Small intestine (tissue), 7 donors: ENCODE results near the gene RPA3. TPM values are rescaled to one million over a fixed set of nuclear protein-coding genes. Genes with fewer than 3 reads are reported as not detected.

Experiments
- DNase-seq, 2 donors: peaks; one replicate each; pipeline versions ENCODE4 v3.0.0 to v3.0.0-alpha.2; 2013
- FAIRE-seq: peaks from 2 replicates; lab custom pipeline; 2012; peaks lifted over from hg19 to GRCh38; lab: Jason Lieb, UNC
- H3K27ac ChIP-seq, 3 donors: one replicate each; pipeline ENCODE4 v1.5.1; 2013; ENCODE audit warnings: low read length in 2 of 3, mild to moderate bottlenecking in 2 of 3, control low read depth in 1 of 3, inconsistent platforms in 1 of 3, low read depth in 1 of 3, moderate library complexity in 1 of 3
- H3K27me3 ChIP-seq, 3 donors: one replicate each; pipeline ENCODE4 v1.6.1; 2013; ENCODE audit warnings: low read length in 3 of 3, inconsistent platforms in 1 of 3; ENCODE audit not compliant: control insufficient read depth in 3 of 3, insufficient read depth in 3 of 3
- H3K36me3 ChIP-seq, 3 donors: one replicate each; pipeline ENCODE4 v1.6.1; 2013; ENCODE audit warnings: low read length in 3 of 3, inconsistent platforms in 1 of 3, low read depth in 1 of 3, mild to moderate bottlenecking in 1 of 3, moderate library complexity in 1 of 3; ENCODE audit not compliant: control insufficient read depth in 3 of 3, insufficient read depth in 2 of 3
- H3K4me1 ChIP-seq, 3 donors: one replicate each; pipeline ENCODE4 v1.6.1; 2013; ENCODE audit warnings: low read length in 2 of 3, inconsistent platforms in 1 of 3, low read depth in 1 of 3, mild to moderate bottlenecking in 1 of 3, moderate library complexity in 1 of 3; ENCODE audit not compliant: control insufficient read depth in 3 of 3, insufficient read depth in 2 of 3
- H3K4me3 ChIP-seq, 3 donors: one replicate each; pipeline ENCODE4 v1.5.1; 2013; ENCODE audit warnings: low read length in 3 of 3, control low read depth in 1 of 3, inconsistent platforms in 1 of 3, low read depth in 1 of 3, mild to moderate bottlenecking in 1 of 3, moderate library complexity in 1 of 3
- H3K9me3 ChIP-seq, 2 donors: one replicate each; pipeline ENCODE4 v1.6.1; 2013; ENCODE audit warnings: low read depth in 1 of 2, low read length in 1 of 2; ENCODE audit not compliant: control insufficient read depth in 2 of 2, insufficient read depth in 1 of 2
- WGBS, 3 donors: extraction: QIAGEN DNeasy Blood & Tissue Kit; methylation state at CpG; one replicate each; pipeline ENCODE4 v1.1.7; 2013; 5-methylcytosine and 5-hydroxymethylcytosine counted together
- polyA plus RNA-seq, 4 donors: library from polyadenylated mRNA; stranded (reverse) in 3 of 4; unstranded in 1 of 4; fragments of 200-250 nt in 3 of 4; fragments of 120-200 nt in 1 of 4; gene quantifications; one replicate each; pipeline versions ENCODE4 v1.2.1 to v1.2.3, GENCODE V29; 2013
- donor health status: healthy with polysubstance abuse.
- donor health status: control.
- donor health status: control.
- donor health status: Bipolar disorder and iron deficiency.
- donor health status: healthy.

The RPA3 gene
- polyA plus RNA-seq, 4 donors = 30.0 to 37.2 (median 33.6) TPM

- Histone ChIP-seq H3K36me3 (peaks cover 0 to 11% (median 0%) of the 10 kb centered on the region in 3 donors), H3K27me3 (no peaks in the 10 kb centered on the region), H3K9me3 (no peaks in the 10 kb centered on the region), H3K27ac (peak within 1 kb of the TSS; percentile 82 to 97 (median 95)), H3K4me3 (peak within 1 kb of the TSS; percentile 56 to 99 (median 86)), H3K4me1 (peaks cover 0 to 3% (median 0%) of the 10 kb centered on the region in 3 donors)
- 0% methylated on average over 64 to 68 of the region's 68 CpGs for WGBS, 3 donors
- FAIRE-seq = peak; percentile 26
- DNase-seq = peak; percentile 99 to 100
Observed at GRCh38 chr7:7640221-7641128, 77.9 kb downstream of the RPA3 start, which contains the start of gene UMAD1. Gene UMAD1 (plus strand): TSS chr7:7640752. CDS start chr7:7673372, 32,620 bp downstream.

- Histone ChIP-seq H3K9me3 (no peaks in the 10 kb centered on the region), H3K36me3 (peaks cover 0 to 11% (median 0%) of the 10 kb centered on the region in 3 donors), H3K4me3 (peak overlapping the region; percentile 56 to 99 (median 86)), H3K4me1 (peaks cover 0 to 3% (median 0%) of the 10 kb centered on the region in 3 donors), H3K27ac (peak overlapping the region; percentile 74 to 95 (median 81)), H3K27me3 (no peaks in the 10 kb centered on the region)
- peak; percentile 62 to 66 for DNase-seq
- no peak for FAIRE-seq
- 0 to 1% (median 0%) methylated on average over 19 of the region's 19 CpGs for WGBS, 3 donors
Observed at GRCh38 chr7:7639847-7640220, 78.6 kb downstream of the RPA3 start.

DNA sequence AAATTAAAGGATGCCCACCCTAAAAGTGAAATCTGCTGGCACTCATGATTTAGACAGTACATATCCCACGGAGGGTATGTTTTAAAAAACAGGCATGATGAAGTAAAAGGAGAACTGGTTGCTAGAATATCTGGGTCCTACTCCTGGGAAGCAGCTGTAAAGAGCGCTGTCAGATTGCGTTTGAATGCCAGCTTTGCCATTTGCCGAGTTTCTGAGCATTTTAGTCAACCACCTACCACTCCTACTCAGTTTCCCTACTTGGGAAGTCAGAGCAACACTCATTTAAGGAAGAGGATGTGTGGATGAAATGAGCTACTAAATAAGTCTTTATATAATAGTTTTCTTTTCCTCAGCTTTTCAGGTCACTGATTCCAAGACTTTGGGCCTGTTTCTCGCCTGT, 79.0 kb downstream of the RPA3 start:
- H3K4me3 ChIP-seq = peak overlapping the region in 2 of 3 donors; percentile 86 to 99
- FAIRE-seq (no peak), DNase-seq (no peak)

DNA sequence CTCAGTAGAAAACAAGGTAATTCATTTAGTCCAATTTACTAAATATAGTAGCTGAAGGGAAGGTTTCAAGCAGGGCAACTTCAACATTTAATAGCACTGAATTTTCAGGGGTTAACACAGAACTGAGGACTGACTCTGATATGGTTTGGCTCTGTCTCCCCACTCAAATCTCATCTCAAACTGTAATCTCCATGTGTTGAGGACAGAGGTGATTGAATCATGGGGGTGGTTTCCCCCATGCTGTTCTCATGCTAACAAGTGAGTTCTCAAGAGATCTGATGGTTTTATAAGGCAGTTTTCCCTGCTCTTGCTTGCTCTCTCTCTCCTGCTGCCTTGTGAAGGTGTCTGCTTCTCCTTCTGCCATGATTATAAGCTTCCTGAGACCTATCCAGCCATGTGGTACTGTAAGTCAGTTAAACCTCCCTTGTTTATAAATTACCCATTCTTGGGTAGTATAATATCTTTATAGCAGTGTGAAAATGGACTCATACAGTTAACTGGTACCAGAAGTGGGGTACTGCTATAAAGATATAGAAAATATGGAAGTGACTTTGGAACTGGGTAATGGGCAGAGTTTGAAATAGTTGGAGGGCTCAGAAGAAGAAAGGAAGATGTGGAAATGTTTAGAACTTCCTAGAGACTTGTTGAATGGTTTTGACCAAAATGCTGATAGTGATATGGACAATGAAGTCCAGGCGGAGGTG, 87.6 kb downstream of the RPA3 start:
- Histone ChIP-seq H3K4me3 (no peak overlapping the region), H3K27ac (no peak overlapping the region), H3K27me3 (no peaks in the 10 kb centered on the region), H3K9me3 (peaks cover 0 to 14% of the 10 kb centered on the region in 2 donors), H3K36me3 (peaks cover 0 to under 1% (median 0%) of the 10 kb centered on the region in 3 donors), H3K4me1 (peaks cover 0 to 4% (median 0%) of the 10 kb centered on the region in 3 donors)
- WGBS, 3 donors = 93 to 100% (median 96%) methylated on average over 1 of the region's 1 CpG
- no peak for DNase-seq
- no peak for FAIRE-seq

More for the DNA sequence above, 79.0 kb downstream of the RPA3 start:
- no peaks in the 10 kb centered on the region for H3K27me3 ChIP-seq
- 8 to 21% (median 13%) methylated on average over 5 of the region's 5 CpGs for WGBS, 3 donors
- H3K36me3 ChIP-seq = peaks cover 0 to 11% (median 0%) of the 10 kb centered on the region in 3 donors
- H3K4me1 ChIP-seq = peaks cover 0 to 3% (median 0%) of the 10 kb centered on the region in 3 donors
- H3K9me3 ChIP-seq = no peaks in the 10 kb centered on the region
- peak overlapping the region; percentile 32 to 95 (median 81) for H3K27ac ChIP-seq

GRCh38 chr7:7628476-7628875, 89.9 kb downstream of the RPA3 start:
- H3K9me3 ChIP-seq = peaks cover 0 to 14% of the 10 kb centered on the region in 2 donors
- H3K27me3 ChIP-seq = no peaks in the 10 kb centered on the region
- FAIRE-seq (no peak), DNase-seq (no peak)
- H3K4me1 ChIP-seq = peaks cover 0 to 4% (median 0%) of the 10 kb centered on the region in 3 donors
- H3K36me3 ChIP-seq = no peaks in the 10 kb centered on the region
- H3K4me3 ChIP-seq = no peak overlapping the region
- 87 to 88% (median 88%) methylated on average over 1 of the region's 1 CpG for WGBS, 3 donors
- no peak overlapping the region for H3K27ac ChIP-seq

- Histone ChIP-seq H3K4me1 (peaks cover 0 to 2% (median 0%) of the 10 kb centered on the region in 3 donors), H3K9me3 (no peaks in the 10 kb centered on the region), H3K27me3 (no peaks in the 10 kb centered on the region), H3K4me3 (no peak overlapping the region), H3K36me3 (no peaks in the 10 kb centered on the region), H3K27ac (no peak overlapping the region)
- DNase-seq = no peak
- no peak for FAIRE-seq
Observed at GRCh38 chr7:7620644-7621210, 97.7 kb downstream of the RPA3 start.

- Histone ChIP-seq H3K4me1 (peaks cover 0 to 2% (median 0%) of the 10 kb centered on the region in 3 donors), H3K4me3 (no peak overlapping the region), H3K27ac (no peak overlapping the region), H3K27me3 (no peaks in the 10 kb centered on the region), H3K9me3 (no peaks in the 10 kb centered on the region), H3K36me3 (no peaks in the 10 kb centered on the region)
- 71 to 100% (median 97%) methylated on average over 1 of the region's 1 CpG for WGBS, 3 donors
- no peak for FAIRE-seq
- DNase-seq = no peak
Observed at GRCh38 chr7:7620236-7620635, 98.2 kb downstream of the RPA3 start.

DNA sequence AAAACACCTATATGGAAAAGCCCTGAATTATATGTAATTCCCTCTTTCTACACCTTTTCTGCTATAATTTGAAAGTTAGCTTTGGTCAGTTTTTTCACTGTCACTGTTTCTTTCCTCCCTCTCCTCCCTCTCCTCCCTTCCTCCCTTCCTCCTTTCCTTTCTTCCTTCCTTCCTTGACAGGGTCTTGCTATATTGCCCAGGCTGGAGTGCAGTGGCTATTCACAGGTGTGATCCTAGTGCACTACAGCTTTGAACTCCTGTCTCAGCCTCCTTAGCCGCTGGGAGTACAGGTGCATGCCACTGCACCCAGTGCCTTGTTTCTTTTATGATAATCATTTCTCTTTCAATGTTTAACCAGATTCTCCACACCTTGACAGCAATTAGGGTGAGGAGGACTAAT, 100.0 kb downstream of the RPA3 start:
- WGBS, 3 donors = 9 to 69% (median 48%) methylated on average over 1 of the region's 1 CpG
- Histone ChIP-seq H3K27me3 (no peaks in the 10 kb centered on the region), H3K9me3 (no peaks in the 10 kb centered on the region), H3K27ac (no peak overlapping the region), H3K4me3 (no peak overlapping the region), H3K36me3 (no peaks in the 10 kb centered on the region), H3K4me1 (peaks cover 0 to 2% (median 0%) of the 10 kb centered on the region in 3 donors)
- DNase-seq (peak in 1 of 2 donors; percentile 28), FAIRE-seq (no peak)
